Glutamatergic neuron (in vitro differentiated cells): ENCODE data around the gene COLEC12. TPM values are rescaled to one million over a fixed set of nuclear protein-coding genes. Genes with fewer than 3 reads are reported as not detected.

Source experiments
- DNase-seq: peaks from one replicate; pipeline ENCODE4 v3.0.0; 2022
- H3K27ac Mint-ChIP-seq: one replicate; pipeline ENCODE4 v1.8.0; 2020; ENCODE audit warnings: mild to moderate bottlenecking, mixed read lengths, inconsistent platforms; ENCODE audit not compliant: unreplicated experiment
- H3K27me3 Mint-ChIP-seq: one replicate; pipeline ENCODE4 v1.8.0; 2020; ENCODE audit warnings: mild to moderate bottlenecking, moderate library complexity, mixed read lengths, inconsistent platforms; ENCODE audit not compliant: unreplicated experiment
- H3K36me3 Mint-ChIP-seq: one replicate; pipeline ENCODE4 v1.8.0; 2020; ENCODE audit warnings: mild to moderate bottlenecking, mixed read lengths, inconsistent platforms; ENCODE audit not compliant: unreplicated experiment
- H3K4me1 Mint-ChIP-seq: one replicate; pipeline ENCODE4 v1.8.0; 2020; ENCODE audit warnings: mild to moderate bottlenecking, low read depth, mixed read lengths, inconsistent platforms; ENCODE audit not compliant: unreplicated experiment
- H3K4me3 Mint-ChIP-seq: one replicate; pipeline ENCODE4 v1.8.0; 2020; ENCODE audit warnings: mild to moderate bottlenecking, mixed read lengths, inconsistent platforms; ENCODE audit not compliant: unreplicated experiment
- H3K9me3 Mint-ChIP-seq: one replicate; pipeline ENCODE4 v1.8.0; 2020; ENCODE audit warnings: mild to moderate bottlenecking, moderate library complexity, mixed read lengths, inconsistent platforms; ENCODE audit not compliant: unreplicated experiment
- CTCF ChIP-seq: fragments of 200-600 bp; sonication (generic); IDR thresholded peaks from one replicate; pipeline ENCODE4 v1.5.0; 2021; ENCODE audit not compliant: partially characterized antibody, unreplicated experiment
- total RNA-seq: library from RNA; stranded (reverse); fragmentation: NEBNext Ultra II Directional; extraction: Animal tissue kit (Norgen Biotek cat#: 25700); gene quantifications from one replicate; pipeline ENCODE4 v1.2.1, GENCODE V29; 2021; ENCODE audit not compliant: unreplicated experiment

Gene COLEC12
- total RNA-seq, 1 donor from 2014 or later: 0.20 TPM

DNA sequence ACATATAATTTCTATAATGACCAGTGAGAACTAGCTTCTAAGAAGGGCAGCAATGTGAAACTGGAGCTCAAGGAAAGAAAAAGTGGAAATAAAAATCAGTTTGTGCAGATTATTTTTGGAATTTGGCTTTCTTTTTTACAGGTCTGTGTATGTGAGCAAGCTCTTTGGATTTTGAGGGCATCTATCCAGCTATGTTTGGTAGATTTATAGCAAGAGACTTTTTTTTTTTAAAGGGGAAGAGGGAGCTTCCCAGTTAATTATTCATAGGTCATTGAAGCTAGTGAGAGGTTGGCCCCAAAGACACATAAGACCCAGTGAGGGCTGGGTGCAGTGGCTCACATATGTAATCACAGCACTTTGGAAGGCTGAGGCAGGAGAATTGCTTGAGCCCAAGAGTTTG, 24.0 kb upstream of the COLEC12 start:
- Mint-ChIP-seq H3K27ac (no peak overlapping the region), H3K36me3 (no peaks in the 10 kb centered on the region), H3K4me3 (no peak overlapping the region), H3K27me3 (no peaks in the 10 kb centered on the region), H3K4me1 (no peaks in the 10 kb centered on the region), H3K9me3 (no peaks in the 10 kb centered on the region)
- DNase-seq: no peak
- TF ChIP-seq CTCF: no peak

GRCh38 chr18:523561-523960, 23.1 kb upstream of the COLEC12 start:
- TF ChIP-seq CTCF: no peak
- Mint-ChIP-seq H3K4me1 (no peaks in the 10 kb centered on the region), H3K36me3 (no peaks in the 10 kb centered on the region), H3K27ac (no peak overlapping the region), H3K27me3 (no peaks in the 10 kb centered on the region), H3K9me3 (no peaks in the 10 kb centered on the region), H3K4me3 (no peak overlapping the region)
- DNase-seq: no peak

DNA sequence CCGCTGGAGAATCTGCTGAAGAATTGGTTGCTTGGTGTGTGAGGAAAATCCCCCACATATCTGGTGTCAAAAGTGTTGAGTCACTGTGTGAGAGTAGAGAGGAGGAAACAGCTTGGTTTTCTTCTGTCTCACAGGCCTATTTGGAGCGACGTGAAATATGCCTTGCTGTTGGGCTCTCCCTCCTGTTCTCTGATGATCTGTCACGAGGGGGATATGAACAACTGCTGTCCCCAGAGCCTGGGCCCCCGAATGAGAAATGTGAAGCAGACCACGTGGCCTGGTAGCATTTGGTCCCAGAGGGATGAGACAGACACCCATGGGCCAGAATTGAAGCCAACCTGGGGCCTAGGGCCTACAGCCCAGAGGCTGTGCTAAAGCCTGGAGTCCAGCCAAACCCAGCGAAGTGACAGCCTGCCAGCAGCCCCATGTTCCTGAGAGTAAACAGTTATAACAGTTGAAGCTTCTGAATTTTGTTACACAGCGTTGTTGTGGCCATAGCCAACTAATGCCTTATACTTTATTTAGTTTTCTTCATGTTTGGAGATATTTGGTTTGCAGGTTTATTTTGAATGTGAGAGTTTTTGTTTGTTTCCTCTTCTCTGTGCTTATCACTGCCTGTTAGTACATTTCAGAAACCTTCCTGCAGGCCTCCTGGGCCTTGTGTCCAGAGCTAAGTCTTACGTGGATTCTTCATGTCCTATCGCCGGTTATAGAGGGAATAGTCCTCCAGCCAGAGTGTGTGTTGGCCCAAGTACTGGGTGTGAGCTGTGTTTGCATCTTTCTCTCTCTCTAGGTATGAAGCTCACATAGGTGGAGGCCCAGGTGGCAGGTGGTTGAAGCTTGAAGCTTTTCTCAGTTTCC, 18.7 kb upstream of the COLEC12 start:
- peaks cover 7% of the 10 kb centered on the region for H3K9me3 Mint-ChIP-seq
- H3K36me3 Mint-ChIP-seq: peaks cover 10% of the 10 kb centered on the region
- H3K4me3 Mint-ChIP-seq: no peak overlapping the region
- no peak for TF ChIP-seq CTCF
- H3K4me1 Mint-ChIP-seq: no peaks in the 10 kb centered on the region
- peaks cover 5% of the 10 kb centered on the region for H3K27me3 Mint-ChIP-seq
- no peak for DNase-seq
- H3K27ac Mint-ChIP-seq: no peak overlapping the region

DNA sequence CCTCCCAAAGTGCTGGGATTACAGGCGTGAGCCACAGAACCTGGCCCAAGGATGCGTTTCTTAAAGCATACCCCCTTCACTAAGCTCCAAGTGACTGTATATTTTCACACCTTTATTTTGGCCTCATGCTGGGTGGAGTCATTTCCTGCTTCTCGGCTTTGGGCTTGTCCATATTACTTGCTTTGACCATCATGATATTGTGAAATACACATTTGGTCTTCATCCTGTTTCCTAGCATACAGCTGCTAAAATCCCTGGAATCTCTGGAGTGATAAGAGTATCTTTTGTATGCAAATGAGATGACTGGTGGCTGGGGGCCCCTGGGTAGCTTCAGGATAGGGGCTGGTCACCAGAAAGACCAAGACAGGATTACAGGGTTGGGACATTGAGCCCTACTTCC, 17.6 kb upstream of the COLEC12 start:
- H3K9me3 Mint-ChIP-seq: peaks cover 10% of the 10 kb centered on the region

More for the DNA sequence above, 17.6 kb upstream of the COLEC12 start:
- DNase-seq: no peak
- Mint-ChIP-seq H3K27ac (no peak overlapping the region), H3K4me3 (no peak overlapping the region), H3K36me3 (peaks cover 10% of the 10 kb centered on the region), H3K4me1 (no peaks in the 10 kb centered on the region), H3K27me3 (peaks cover 5% of the 10 kb centered on the region)
- no peak for TF ChIP-seq CTCF
